Kasumi-1 (cell line): ENCODE measurements around the gene NDUFB10.
A peak's percentile ranks its signal among the peaks of the same experiment; 100 is the strongest.

ENCODE experiments used
- DNase-seq, 2 experiments: peaks; one replicate each; lab custom pipeline; 2025; lab: John Stamatoyannopoulos, UW

The NDUFB10 gene

DNA sequence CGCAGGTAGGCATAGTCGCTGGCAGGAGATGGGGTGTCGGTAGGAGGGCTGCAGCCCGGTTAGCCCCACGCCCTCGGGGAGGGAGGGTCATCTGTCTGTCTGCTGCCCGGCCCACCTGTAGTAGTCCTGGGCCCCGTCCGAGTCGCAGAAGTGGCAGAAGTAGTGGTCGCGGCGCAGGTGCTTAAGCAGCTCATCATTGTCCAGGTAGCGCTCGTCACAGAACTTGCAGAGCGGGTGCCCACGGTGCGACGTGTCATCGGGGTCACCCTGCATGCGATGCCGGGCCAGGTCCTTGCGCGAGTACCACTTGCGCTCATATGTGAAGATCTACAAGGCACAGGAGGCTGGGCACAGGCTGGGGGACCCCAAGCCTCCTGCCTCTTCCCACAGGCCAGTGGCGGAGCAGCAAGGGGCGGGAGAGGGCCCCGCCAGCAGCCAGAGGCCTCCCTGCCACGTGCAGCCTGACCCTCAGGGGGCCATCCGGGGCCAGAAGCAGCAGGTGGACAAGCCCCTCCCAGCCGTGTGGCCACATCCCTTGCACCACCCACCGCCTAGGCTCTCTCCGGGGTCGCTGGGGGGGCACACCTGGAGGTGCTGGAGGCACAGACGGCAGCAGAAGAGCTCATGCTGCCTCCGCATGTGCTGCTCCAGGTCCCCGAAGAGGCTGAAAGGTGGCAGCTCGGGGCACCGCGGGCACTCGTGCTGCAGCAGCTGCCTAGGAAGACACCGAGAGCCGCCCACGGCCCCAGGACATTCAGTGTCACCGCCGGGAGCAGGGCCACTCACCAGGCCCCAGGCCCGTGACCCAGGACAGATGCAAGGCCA is 43.3 kb downstream of the NDUFB10 start:
- DNase-seq: no peak

DNA sequence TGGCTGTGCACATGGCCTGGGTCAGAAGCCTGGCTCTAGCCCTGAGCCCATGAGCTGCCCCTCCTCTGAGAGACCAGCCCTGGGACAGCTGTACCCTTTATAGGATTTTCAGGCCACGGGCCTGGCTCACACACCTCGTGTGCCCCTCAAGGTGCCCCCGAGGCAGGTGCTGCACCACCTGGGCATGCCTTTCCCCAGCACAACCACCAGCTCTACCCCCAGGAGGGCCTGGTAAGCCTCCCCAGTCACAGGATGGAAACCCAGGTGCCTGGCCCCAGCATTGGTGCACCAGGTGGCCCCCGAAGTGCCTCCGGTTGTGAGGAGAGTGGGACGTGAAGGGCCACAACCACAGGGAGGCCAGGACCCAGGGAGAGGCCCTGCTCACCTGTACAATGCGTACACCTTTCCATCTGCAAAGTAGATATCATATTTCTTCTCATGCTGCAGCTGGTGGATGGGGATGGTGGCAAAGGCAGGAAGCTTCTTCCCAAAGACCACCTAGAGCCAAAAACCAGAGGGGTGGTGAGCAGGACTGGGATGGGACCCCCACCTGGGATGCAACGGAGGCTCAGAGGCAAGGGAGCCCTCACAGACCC is 44.0 kb downstream of the NDUFB10 start:
- no peak for DNase-seq

DNA sequence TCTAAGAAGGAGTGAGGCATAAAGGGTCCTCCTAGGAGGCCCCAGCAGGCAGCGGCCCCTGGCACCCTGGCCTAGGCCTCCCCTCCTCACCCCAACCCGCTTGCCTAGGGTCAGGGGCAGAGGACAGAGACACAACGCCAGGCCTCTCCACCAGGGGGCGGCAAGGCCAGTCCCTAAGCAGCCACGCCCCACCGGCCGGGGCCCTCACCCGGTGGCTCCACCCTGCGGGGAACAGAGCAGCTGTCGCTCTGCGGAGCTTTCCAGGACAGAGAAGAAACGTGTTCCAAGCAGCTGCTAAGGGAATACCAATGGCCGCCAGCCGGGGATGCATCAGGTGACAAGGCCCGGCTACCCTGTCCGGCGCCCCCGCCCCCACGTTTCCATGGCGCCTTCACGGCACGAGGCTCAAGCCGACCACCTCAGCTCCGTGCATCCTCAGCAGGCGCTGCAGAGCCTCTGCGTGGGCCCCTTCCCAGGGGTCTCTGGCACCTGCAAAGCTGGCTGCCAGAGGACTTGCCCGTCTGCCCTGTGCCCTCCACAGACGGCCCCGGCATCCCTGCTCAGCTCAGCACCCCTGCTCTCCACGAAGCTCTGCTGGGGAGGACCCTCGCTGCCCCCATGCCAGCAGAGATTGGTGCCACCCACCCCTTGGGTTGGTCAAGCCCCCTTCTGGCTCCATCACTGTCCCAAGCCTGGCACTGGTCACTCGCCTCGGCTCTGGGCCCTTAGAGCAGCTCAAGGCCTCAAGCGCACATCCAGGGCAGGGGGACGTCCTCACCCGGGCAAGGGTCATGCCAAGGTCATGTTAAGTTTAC is 44.7 kb downstream of the NDUFB10 start:
- peak; percentile 59 to 60 for DNase-seq

DNA sequence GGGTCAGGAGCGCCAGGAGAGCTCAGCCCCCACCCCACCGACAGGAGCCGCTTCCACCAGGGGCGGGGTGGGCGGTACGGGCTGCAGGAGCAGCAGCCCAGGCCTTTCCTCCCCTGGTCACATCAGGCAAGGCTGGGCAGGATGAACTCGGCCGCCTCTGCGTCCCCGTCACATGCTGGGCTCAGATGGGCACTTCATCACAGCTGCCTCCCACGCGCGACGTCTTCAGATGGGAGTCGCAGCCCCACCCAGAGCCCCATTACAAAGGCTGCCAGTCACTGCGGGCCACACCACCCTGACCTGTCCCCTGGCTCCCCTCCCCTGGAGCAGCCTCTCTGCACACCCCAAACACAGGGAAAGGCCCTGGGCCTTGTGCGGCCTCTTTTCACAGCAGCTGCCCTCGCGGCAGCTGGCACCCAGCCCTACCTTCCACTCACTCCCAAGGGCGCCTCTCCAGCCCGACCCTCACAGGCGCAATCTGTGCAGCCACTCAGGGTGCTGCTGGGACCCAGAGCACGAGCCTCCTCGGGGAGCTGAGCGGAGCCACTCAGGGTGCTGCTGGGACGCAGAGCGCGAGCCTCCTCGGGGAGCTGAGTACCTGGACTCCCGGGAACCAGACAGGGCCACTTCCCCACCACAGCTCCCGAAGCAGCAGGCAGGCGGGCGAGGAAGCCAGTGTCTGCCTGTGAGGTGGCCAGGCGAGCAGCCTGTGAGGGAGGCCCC is 45.6 kb downstream of the NDUFB10 start:
- DNase-seq: no peak

DNA sequence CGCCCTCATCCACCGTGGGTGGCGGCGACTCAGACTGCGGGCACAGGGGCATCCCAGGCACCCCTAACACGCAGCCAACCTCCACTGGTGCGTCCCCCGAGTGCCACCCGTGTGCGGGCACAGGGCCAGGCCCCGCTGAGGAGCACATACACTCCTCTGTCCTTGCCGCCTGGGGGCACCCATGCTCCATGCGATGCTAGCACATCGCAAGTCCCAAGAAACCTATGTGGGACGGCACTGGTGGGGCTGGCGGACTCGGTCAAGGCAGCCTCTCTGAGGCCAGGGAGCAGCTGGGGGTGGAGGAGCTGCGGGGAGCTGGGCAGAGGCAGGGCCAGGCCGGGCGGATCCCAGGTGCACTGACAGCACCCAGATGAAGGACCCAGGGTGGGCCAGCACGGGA is 46.3 kb downstream of the NDUFB10 start:
- no peak for DNase-seq

DNA sequence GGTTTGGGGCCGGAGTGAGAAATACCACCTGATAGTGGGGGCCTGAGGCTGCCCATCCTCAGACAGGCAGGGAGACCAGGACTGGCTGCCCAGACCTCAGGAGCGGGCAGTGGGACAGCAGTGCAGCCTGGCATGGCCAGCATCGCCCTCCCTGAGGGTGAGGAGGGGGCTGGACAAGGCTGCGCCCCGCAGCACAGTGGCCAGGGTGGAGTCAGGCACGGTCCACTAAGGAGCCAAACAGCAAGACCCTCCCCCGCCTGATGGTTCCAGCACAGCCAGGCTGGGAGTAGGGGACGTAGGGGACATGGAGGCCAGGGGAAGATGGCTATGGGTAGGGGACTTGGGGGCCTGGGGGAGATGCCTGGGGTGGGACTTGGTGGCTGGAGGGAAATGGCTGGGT is 47.0 kb downstream of the NDUFB10 start:
- DNase-seq: no peak

DNA sequence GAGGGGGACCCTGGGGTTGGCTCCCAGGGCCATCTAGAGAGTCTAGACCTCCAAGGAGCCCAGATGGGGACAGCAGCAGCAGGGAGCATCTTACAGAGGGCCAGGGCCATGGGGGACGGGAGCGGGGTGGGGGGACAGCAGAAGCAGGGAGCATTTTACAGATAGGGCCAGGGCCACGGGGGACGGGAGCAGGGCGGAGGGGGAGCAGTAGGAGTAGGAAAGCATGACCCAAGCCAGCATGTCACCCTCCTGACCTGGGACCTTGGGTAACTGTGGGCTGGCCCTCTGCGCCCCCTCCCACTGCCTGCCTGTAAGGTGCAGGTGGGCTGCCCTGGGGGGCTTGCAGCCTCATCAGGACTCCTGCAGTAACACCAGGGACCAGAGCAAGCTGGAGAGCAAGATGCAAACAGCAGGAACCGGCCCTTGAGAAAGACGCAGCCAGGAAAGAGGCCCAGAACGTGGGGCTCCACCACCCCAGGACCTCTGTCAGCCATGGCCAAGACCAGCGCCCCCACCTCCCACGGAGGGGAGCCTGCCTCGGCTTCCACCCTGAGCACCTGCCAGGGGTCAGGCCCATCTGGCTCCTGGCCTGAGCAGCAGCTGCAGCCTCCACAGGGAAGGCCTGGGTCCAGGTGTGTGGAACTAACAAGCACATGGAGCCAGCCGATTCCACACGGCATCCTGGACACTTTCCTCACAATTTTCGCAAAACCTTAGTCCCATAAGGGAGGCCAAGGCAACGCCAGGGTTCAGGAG is 47.9 kb downstream of the NDUFB10 start:
- no peak for DNase-seq

DNA sequence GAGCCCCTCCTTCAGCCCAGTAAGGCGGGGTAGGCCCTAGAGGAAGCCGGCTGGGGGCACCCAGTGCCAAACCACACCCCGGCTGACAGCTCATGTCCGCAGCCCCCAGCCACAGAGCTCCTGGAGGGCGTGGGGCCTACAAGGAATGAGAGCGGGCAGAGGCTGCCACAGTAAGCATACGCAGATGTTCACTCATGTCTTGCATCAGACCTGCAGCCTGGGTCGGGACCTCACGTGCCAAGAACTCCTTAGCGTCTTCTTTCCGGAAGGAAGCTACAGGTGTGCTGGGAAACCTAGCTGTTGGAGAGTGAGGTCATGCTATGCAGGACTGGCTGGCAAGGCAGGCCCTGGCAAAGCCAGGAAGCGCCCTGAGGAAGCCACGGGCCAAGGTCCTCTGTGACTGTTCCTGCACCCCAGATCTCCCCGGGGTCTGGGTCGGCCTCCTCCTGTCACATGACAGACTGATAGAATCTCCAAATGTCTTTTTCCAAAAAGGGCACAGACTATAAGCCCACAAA is 48.7 kb downstream of the NDUFB10 start:
- peak; percentile 24 to 38 for DNase-seq

DNA sequence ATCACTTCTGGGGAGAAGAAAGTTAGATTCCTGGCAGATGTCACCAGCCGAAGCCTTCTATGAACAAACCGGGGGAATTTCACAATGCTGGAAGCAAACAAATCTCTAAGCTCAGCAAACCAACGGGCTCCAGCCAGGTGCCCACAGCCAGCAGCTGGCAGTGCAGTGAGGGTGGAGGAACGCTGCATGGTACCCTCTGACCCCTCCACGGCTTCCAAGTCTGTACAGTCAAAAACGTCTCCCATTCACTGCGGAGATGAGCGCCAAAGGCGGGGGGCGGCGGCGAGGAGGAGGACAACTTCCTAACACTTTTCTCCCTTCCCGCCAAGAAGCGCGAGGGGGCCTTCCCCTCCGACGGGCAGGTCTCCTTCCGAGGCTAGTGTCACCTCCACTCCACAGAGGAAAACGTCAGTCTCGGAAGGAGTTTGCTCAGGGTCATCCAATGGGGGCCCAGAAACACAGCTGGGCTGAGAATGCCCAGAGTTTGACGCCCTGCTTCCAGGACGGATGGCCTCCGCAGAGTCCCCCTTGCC is 49.4 kb downstream of the NDUFB10 start:
- DNase-seq: no peak

DNA sequence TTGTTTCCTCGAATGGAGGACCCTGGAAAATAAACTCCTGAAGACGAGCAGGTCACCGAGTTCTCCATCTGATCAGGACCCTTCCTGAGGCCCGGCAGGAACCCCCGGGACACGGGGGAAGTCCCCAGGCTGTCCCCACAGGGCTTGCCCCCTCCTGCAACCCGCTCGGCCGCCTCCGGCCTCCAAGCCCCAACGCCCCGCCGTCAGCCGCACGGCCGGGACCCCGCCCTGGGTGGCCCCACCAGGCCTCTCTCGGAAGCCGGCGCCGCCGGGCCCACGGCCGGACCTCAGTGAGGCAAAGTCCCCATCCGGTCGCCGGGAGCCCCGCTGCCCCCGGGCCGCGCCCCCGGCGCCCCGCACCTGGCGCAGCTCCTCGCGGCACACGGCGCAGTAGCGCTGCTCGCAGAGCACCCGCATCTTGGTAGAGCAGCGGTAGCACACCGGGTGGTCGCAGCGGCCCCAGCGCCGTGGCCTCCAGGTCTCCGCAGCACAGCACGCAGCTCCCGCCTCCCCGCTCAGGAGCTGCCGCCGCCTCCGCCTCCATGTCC is 49.9 kb downstream of the NDUFB10 start:
- no peak for DNase-seq

DNA sequence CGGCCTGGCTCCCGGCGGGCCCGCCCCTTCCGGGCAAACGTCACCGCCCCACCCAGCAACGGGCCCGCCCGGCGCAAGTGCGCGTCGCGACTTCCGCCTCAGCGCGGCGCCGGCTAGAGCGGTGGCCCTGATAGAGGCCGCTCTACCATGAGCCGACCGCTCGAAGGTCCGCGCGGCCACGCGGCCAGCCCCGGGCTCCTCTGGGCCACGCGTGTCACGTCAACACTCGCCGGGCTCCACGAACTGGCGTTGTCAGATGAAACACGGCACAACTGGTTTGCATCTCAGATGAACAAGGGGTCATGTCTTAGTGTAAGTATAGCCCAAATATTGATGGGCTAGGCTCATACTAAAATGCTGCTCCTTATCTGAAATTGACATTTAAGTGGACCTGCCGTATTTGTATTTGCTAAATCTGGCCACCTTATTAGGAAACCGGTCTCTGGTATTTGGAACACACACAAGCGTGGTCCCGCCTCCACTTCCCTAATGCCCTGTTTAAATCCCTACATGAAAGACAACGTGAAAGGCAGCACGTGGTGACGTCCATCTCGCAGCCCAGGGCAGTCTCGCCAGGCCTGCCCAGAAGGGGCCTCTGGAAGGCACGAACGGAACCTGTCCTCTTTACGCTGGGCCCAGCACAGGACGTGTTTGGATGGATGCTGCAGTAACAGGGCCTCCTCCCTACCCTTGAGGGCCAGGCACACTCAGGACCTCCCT is 50.6 kb downstream of the NDUFB10 start, which contains the start of gene ZNF598:
Gene ZNF598 (minus strand): TSS at position 31 of the 720 bp plus-strand sequence.
- DNase-seq: peak; percentile 30 to 37
